Bronchus fibroblast of lung (primary cell): Measurements from ENCODE around the gene KRT14. TPM values are rescaled to one million over a fixed set of nuclear protein-coding genes. Genes with fewer than 3 reads are reported as not detected.

Experiments
- total RNA-seq: library from RNA; depleted of rRNA; stranded (reverse); fragments of >200 nt; gene quantifications from 2 replicates; pipeline ENCODE4 v1.2.3, GENCODE V29; 2015

KRT14 gene
- total RNA-seq = not detected in 2 replicates

GRCh38 chr17:41586863-41587495 is at the start of gene KRT14:
Gene KRT14, minus strand, starts transcription at chr17:41586895. Its CDS starts 61 bp downstream, at chr17:41586834.

GRCh38 chr17:41624208-41625101 is 37.8 kb upstream of the KRT14 start, which contains the start of gene KRT17:
Gene KRT17, minus strand, starts transcription at chr17:41624575. Its CDS starts 66 bp downstream, at chr17:41624509.

GRCh38 chr17:41612376-41613160 is 25.9 kb upstream of the KRT14 start, which contains the start of gene KRT16:
Gene KRT16, minus strand, starts transcription at chr17:41612767. Its CDS starts 79 bp downstream, at chr17:41612688.

GRCh38 chr17:41571561-41572434 is 14.9 kb downstream of the KRT14 start, which contains the start of gene KRT9:
Gene KRT9, minus strand, starts transcription at chr17:41572059. Its CDS starts 67 bp downstream, at chr17:41571992.

Other genes starting within 250 kb of the KRT14 start
- not detected in 2 replicates for gene KRT33A, start 236.1 kb downstream of the KRT14 start, total RNA-seq
- not detected in 2 replicates for gene KRT33B, start 217.1 kb downstream of the KRT14 start, total RNA-seq
- gene KRT34, start 204.6 kb downstream of the KRT14 start, total RNA-seq = 0.89 and 1.0 TPM in 2 replicates
- not detected in 2 replicates for gene KRT31, start 189.3 kb downstream of the KRT14 start, total RNA-seq
- gene KRT37, start 162.3 kb downstream of the KRT14 start, total RNA-seq = not detected in 2 replicates
- gene KRT38, start 145.9 kb downstream of the KRT14 start, total RNA-seq = not detected in 2 replicates
- gene KRT32, start 119.5 kb downstream of the KRT14 start, total RNA-seq = not detected in 2 replicates
- not detected in 2 replicates for gene KRT35, start 105.7 kb downstream of the KRT14 start, total RNA-seq
- gene KRT36, start 97.0 kb downstream of the KRT14 start, total RNA-seq = not detected in 2 replicates
- not detected in 2 replicates for gene KRT13, start 81.3 kb downstream of the KRT14 start, total RNA-seq
- gene KRT15, start 68.0 kb downstream of the KRT14 start, total RNA-seq = 0.45 and 0.67 TPM in 2 replicates
- gene KRT19, start 58.6 kb downstream of the KRT14 start, total RNA-seq = 14.7 and 16.1 TPM in 2 replicates
- gene KRT9, start 14.8 kb downstream of the KRT14 start, total RNA-seq = not detected in 2 replicates
- gene KRT16, start 25.9 kb upstream of the KRT14 start, total RNA-seq = not detected in 2 replicates
- 0.89 and 3.7 TPM in 2 replicates for gene KRT17, start 37.7 kb upstream of the KRT14 start, total RNA-seq
- gene EIF1, start 102.0 kb upstream of the KRT14 start, total RNA-seq = 86.2 and 95.7 TPM in 2 replicates
- not detected in 2 replicates for gene GAST, start 125.4 kb upstream of the KRT14 start, total RNA-seq
- under 0.01 TPM in 1 of 2 replicates, not detected in the other for gene HAP1, start 147.7 kb upstream of the KRT14 start, total RNA-seq
- gene JUP, start 199.8 kb upstream of the KRT14 start, total RNA-seq = 31.1 and 32.8 TPM in 2 replicates
- 48.6 and 53.4 TPM in 2 replicates for gene P3H4, start 225.1 kb upstream of the KRT14 start, total RNA-seq
- 235 and 246 TPM in 2 replicates for gene FKBP10, start 226.1 kb upstream of the KRT14 start, total RNA-seq
- gene NT5C3B, start 249.3 kb upstream of the KRT14 start, total RNA-seq = 58.7 and 65.0 TPM in 2 replicates